HG02852 (cell line): ENCODE measurements around the gene COL12A1.

Experiments used
- ATAC-seq: cut with Tn5 transposase; IDR thresholded peaks from one replicate; pipeline ENCODE4 v1.9.1; 2021; ENCODE audit warnings: mild to moderate bottlenecking, moderate library complexity; ENCODE audit not compliant: unreplicated experiment

The COL12A1 gene

DNA sequence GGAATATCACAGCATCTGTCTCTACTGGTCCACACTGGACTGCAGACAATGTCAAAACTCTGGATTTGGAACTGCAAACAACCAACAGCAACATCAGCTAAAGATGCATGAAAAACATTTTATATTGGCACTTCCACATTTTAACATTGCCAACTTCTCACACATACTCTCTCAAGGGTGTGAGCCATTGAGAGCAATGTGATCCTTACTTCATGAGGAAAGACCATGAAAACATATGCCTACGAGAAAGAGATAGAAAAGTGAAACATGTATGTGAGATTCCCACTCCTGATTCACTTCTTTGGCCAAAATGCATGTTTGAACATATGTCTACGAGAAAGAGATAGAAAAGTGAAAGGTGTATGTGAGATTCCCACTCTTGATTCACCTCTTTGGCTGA, 99.4 kb downstream of the COL12A1 start:
- no peak for ATAC-seq

DNA sequence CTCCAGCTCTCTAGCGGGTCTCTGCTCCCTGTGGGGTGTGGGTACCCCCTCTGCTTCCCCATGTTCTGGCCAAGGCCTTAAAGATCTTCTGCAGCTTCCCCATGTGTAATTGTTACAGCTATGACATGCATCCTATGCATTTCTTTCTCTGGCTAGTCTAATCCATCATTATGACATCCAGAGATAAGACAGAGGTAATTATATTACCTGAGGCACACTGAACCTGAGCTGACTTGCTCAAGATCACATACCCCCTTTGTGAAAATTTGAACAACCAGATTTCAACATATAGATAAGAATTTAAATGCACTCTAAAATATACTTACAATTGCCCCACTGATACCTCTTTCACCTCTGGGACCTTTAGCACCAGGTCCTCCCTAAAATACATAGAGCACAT, 102.4 kb downstream of the COL12A1 start:
- ATAC-seq: no peak

DNA sequence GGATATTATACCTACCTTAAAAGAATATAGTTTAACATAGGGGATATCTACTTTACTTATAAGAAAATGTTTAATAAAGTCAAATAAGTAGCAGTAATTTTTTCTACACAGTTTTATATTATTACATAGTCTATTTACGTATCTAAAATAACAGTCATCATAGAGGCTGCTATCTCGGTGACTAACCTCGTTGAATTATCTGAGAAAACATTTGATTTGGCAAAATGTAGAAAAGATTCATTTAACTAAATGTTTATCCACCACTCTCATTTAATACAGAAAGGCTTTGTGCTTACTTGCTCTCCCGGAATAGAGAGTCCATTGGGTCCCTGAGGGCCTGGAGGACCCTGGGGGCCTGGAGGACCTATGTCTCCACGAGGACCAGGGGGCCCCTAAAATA, 103.6 kb downstream of the COL12A1 start:
- no peak for ATAC-seq

DNA sequence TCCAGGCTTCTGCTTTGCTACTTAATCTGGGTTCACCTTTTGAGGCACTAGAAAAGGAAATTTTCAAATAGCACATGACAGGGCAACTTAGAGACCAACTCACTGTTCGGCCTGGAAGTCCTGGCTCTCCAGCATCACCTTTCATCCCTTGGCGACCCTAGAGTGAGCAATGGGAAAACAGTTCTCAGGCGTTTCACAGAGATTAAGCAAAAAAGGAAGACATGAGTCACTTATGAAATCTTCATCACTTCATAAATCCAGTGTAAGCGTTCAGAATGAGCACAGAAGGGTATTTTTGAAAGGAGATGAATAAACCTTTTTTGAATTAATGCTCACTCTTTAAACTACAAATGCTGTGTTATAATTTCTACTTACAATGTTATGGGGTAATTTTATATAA, 104.0 kb downstream of the COL12A1 start:
- no peak for ATAC-seq

DNA sequence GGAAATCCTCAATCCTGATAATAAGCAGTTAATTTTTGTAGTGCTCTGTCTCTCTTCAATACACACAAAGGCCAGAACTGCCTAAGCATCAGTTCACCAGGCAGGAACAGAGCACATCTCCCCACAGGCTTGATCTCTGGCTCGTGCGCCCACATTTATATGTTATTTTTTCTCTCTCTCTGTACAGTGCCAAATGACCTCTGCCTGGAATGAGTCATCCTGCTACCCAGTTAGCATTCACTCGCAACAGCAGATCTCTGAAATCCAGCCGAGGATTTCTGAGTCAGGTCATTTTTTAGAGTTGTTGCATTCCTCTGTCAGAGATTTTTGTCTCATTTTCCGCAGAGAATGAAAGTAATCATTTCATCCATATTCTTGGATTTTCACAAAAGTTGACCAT, 107.1 kb downstream of the COL12A1 start:
- ATAC-seq: no peak

DNA sequence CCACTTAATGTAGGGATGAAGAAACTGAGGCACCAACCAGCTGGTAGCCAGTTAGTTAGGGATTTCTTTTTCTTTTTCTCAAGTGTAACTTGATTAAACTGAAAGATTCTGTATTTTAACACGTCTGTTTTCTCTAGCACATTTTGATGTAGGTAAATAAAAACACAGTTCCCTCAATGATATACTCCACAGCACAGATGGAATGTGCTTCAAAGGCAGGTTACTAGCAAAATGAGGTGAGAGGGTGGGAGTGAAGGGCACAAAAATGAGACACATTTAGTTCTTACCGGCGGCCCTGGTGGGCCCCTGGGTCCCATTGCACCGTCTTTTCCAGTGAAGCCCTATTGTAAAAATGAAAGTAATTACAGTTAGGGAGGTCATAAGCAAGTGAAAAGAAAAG, 108.9 kb downstream of the COL12A1 start:
- no peak for ATAC-seq

DNA sequence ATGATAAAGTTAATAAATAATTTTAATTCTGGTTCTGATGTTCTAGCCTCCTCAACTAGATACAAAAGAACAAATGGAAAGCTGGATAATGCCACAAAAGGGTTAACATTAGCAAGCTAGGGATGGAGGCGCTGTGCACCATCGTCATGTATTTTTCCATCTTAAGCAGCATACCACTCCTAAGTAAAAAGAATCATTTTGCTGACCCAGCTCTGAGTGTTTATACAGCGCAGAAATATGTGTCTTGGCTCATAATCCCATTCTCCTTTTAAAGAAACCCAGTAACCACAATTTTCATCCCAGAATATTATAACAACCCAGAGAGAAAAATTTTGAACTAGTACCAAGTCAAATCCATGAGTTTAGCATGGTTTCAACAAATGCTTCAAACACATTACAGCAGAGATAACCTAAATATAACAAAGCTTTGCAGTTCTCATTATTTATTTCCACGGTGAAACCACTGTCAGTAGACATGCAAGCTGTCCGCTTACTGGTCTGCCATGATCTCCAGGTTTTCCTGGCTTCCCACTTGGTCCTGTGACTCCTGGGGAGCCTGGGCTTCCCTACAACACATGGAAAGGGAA, 111.1 kb downstream of the COL12A1 start:
- ATAC-seq: no peak

DNA sequence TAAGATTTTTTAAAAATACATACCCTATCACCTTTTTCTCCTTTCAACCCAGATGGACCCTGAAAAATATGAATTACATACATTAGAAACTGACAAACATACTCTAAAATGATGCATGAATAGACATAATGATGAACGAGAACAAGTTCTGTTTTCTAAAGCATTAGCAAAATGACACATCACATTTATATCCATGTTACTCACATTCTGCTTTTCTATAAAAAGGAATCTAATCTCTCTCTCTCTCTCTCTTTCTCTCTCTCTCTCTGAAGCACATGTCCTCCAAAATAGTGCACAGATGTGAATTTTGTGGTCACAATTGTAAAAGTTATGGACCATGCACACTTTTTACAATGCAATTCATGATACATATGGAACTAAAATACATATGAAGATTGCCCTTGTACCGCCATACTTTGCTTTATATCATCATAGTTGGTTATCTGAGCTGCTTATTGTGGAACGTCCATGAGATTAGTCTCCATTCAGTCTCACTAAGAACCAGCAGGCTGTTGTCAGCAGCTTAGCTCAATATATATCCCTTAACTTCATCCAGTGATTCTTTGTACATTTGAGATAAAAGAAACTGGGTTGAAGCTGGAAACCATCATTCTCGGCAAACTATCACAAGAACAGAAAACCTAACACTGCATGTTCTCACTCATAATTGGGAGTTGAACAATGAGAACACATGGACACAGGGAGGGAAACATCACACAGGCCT, 114.2 kb downstream of the COL12A1 start:
- ATAC-seq: no peak

DNA sequence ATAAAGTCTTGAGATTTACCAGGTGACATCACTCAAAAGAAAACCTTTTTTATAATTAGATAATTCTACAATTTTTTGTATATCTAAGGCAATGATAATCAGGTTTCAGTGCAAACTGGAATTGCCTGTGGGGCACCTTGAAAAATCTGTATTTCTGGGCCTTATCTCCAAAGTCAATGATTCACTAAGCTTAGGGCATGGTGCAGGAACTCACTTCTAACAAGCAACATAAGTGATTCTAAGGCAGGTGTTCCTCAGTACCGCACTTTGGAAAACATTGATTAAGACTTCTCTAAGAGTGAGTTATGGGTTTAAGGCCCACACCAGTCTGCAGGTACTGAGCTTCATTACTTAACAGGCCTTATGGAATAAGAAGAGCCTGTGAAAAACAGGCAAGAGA, 115.3 kb downstream of the COL12A1 start:
- no peak for ATAC-seq

DNA sequence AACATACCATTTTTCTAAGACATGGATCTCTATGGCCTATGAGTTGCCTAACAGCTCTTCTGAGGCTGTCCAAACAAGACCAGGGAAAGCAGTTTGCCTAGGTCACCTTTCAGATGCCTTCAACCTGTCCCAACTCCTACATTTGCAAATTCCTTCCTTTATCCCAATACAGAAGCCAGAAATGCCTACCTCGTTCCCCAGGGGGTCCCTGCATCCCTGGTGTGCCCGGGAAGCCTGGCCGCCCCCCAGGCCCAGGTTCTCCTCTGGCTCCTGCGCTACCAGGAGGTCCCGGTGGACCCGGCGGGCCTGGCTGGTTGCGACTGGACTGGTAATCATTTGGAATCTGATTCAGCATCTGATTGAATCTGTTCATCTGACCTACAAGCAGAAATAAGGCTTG, 115.9 kb downstream of the COL12A1 start:
- no peak for ATAC-seq

DNA sequence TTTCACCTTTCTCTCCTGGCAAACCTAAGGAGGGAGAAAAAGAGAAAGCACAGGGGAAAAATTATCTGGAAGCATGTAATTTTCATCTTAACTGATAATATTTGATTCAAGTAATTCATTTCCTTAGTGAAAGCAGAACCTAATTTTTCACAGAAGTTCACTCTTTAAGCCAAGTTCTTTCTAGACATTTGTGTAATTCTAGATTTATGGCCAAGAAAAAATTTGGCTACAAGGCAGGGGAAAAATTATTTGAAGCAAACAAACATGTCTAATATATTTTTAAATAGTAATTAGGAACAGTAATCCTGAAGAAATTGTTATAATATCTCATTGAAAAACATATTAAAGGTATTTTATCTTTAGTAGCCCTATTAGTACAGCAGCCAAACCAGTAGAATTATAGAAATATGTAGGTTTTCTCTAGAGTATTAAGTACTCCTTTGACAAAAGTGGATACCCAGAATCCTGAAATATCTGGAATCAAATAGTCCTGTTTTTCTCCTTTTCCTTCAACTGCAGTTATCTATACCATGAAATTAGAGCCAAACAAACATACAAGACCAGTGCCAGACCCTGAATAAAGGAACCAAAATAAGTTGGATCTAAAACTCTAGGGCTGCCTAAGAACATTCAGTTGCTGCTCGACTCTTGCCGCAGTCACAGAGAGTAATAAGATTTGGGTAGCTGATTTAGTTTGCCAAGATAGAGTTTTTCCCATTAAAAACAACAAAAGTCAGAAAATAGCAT, 116.5 kb downstream of the COL12A1 start:
- ATAC-seq: no peak

DNA sequence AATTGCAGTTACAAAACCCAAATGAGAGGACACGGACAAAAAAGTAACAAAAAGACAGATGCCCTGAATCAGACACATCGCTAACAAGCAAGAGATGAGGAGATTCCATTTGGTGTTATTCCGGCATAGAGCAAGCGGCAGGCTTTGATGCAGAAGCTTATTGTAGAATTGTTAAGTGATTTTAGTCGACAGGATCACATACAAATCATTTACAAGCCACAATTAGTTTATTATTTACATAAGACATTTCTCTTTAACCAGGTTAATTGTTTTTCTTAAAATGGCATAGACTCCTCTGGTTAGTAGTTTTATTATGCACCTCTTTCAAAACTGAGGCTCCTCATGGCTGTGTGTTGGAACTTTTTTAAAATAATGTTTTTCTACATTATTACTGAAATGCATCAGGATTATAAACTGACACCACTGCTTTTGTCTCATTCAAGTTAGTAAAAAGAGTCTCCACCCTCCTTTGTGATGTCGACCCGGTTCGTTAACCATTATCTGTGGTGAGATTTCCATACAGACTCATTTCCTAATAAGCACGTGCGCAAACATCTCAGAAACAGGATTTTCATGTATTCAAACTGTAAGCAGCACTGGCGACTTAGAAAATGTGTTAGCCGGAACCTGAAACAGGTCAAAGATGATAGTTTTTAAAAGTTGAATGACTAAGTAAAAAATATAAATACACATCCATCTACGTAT, 119.8 kb downstream of the COL12A1 start:
- ATAC-seq: no peak

DNA sequence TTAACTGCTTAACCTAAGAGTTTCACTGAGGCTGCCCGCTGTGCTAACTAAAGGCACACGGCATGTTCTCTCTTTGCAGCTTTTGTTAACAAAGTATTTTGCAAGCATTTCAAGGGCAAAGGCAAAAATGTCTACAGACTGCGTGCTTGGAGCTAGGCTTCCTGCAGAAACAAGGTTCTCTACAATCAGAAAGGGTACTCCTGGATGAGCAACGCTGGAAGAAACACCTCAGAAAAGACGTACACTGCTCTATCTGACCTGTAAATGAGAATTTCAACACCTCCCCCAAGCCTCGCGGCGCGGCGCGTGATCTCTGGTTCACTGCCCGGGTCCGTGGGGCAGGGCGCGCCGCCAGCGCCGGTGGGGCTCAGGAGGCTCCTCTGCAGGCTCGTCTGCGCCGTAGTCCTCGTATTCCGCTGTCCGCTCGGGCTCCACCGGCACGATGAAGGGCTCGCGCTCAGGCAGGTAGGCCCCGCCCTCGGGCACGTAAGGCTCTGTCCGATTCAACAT, 120.9 kb downstream of the COL12A1 start:
- ATAC-seq: no peak

DNA sequence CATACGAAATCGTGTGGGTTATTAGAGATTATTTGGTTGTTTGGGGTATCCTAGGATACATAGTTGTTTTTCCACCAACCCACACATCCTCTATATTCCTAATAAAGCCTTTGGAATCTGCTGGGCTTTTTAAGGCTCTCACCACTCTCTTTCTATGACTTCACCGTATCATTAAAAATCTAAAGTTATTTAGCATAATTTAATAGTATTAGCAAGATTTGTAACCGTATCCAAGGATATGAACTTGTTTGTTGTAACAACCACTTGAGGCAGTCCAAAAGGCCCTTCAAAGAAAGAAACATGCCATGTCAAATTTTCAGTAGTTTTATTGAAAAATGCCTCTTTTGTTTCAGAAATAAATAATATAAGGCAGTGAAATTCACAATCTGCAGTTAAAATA, 121.8 kb downstream of the COL12A1 start:
- ATAC-seq: no peak

DNA sequence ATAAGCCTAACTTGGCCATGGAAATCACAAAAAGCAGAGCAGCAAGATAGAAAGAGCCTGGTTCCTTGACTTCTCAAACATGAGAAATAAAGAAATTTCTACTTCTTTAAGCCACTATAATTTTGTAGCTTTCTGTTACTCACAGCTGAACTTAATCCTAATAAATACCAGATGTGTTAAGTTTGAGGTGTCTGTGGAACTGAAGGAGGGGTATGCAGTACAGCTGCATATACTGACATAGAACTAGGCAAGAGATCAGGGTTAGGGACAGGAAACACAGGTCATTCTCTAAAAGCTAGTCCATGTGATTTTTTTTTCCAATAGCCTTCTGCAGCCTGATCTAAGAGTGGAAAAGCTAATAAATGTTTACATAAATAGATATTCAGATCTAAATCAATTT, 123.9 kb downstream of the COL12A1 start:
- no peak for ATAC-seq

DNA sequence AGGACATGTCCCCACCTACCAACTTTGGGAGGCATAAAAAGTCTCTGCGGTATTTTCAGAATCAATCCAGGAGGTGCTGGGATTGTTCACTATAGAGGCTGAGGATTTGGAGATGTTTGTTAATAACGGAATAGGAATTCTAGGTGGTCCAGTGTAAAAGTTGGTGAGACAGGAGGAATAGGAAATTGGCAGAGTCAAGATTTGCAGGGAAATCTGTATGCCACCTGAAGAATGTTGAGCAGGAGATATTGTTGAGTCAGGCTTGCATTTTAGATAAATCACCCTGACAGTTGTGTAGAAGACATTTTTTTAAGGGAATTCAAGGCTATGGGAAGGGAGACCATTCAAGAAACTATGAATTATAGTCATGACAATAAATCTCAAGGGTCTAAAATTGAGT, 124.8 kb downstream of the COL12A1 start:
- ATAC-seq: no peak

DNA sequence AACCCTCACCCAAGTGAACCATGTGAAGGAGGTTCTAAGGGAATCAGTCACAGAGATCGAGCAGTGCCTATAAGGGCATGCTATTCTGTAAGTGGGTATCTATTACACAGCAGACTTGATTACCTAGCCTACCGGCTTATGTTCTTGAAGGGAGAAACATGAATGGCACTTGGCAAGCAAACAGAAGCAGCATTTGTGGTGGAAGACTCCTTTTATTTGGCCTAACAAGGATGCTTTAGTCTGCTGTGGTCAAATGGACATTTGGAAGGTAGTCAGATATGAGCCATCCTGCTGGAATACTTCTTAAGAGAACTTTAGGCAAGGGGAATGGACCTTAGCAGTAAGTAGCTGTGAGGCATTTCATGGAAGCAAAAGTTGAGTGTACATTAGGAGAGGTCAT, 126.3 kb downstream of the COL12A1 start:
- ATAC-seq: no peak

DNA sequence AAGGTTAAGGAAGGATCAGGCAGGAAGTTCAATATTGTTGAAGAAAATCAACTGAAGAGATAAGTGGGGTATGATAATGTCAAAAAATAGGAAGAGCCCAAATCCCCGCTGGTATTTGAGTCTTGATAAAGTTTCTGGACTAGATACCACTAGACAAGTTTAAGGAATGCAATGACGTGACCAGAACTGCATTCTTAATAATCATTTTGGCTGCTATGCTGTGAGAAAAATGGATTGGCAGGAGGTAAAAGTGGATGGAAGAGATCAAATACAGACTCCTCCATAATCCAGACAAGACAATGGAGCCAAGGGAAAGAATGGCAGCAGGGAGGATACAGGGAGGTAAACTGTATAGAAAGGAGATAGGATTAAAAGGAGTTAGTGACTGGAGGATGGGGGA, 128.2 kb downstream of the COL12A1 start:
- no peak for ATAC-seq

DNA sequence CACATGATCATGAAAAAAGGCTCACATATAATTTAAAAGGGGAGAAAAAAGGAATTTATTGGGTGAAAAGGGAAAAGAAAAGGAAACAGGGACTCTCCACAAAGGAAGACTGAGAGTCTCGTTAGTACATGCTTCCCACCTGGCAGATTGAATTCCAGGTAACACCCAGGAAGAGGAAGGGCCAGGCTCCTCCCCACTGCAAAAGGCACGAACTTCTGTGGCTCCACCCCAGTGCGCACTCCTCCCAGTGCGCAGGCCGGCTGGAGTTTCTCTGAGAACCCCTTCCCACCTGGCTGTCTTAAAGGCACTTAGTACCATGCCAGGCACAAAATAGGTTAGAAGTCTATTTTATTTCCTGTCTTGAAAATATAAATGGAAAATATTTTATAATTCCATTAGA, 129.8 kb downstream of the COL12A1 start:
- ATAC-seq: no peak

DNA sequence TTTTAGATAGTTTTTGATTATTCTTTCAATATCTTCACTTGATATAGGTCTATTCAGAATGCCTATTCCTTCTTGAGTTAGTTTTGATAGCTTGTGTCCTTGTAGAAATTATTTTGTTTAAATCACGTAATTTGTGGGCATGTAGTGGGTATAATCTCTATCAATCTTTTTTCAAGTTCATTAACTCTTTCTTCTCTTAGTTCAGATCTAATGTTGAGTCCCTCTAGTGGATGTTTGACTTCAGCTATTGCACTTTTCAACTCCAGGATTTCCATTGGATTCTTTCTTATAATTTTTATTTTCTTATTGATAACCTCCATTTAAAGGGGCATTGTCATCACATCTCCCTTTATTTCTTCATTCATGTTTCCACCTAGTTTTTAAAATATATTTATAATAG, 135.6 kb downstream of the COL12A1 start:
- ATAC-seq: no peak

DNA sequence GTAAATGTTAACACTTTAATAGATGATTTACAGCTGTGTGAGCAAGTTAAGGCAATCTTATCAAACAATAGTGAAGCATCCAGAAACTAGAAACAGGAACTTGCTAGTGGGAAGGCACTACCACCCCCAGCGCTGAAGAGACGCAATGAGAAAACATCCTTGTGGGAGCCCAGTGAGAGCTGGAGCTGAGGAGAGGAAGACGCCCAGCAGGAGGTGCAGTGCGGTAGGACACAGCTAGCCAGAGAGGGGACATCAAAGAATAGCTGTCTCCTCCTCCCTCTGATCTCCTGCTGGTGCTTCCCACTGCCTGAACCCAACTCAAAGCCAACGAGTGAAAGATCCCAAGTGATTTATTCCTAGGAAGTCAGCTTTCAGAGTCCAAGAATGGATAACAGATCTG, 140.3 kb downstream of the COL12A1 start:
- no peak for ATAC-seq

DNA sequence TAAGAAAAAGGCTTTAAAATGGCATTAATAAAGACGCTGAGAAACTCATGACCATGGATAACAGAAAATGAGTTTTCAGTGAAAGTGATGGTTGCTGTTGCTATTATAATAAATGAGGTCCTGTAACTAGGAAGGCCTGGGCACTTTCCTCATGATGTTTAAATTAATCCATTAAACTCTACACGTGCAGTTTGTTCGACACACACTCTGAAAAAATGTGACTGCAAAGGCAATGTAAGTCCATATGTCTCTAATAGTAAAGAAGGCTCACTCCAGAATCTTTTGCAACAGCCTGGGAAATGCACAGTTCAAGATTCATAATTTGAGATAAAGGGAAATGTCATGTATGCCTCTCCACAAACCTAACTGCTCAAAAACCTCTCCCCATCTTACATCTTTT, 153.4 kb downstream of the COL12A1 start:
- ATAC-seq: no peak
